Smooth muscle cell (in vitro differentiated cells): ENCODE results near the gene PCDH9. TPM values are rescaled to one million over a fixed set of nuclear protein-coding genes. Genes with fewer than 3 reads are reported as not detected.

Source experiments
- DNase-seq: peaks from one replicate; lab custom pipeline; 2025; ENCODE audit not compliant: unreplicated experiment; lab: John Stamatoyannopoulos, UW
- H2AFZ ChIP-seq: fragments of 200-600 bp; sonication (generic); 2 replicates; pipeline ENCODE4 v1.6.0; 2016; ENCODE audit warnings: antibody characterized with exemption, low read depth, mild to moderate bottlenecking
- H3F3A ChIP-seq: fragments of 200-600 bp; sonication (generic); 2 replicates; pipeline ENCODE4 v1.6.0; 2017; ENCODE audit warnings: antibody characterized with exemption, low read depth
- H3K27ac ChIP-seq: fragments of 200-600 bp; sonication (generic); 2 replicates; pipeline ENCODE4 v1.5.1; 2016; ENCODE audit warnings: low read depth, mild to moderate bottlenecking
- H3K27me3 ChIP-seq: fragments of 200-600 bp; sonication (generic); 2 replicates; pipeline ENCODE4 v1.6.1; 2016; ENCODE audit warnings: low read depth, mild to moderate bottlenecking
- H3K36me3 ChIP-seq: fragments of 200-600 bp; sonication (generic); 2 replicates; pipeline ENCODE4 v1.5.1; 2016; ENCODE audit warnings: low read depth
- H3K4me1 ChIP-seq: fragments of 200-600 bp; sonication (generic); 2 replicates; pipeline ENCODE4 v1.5.1; 2016; ENCODE audit warnings: low read depth
- H3K4me2 ChIP-seq: fragments of 200-600 bp; sonication (generic); 2 replicates; pipeline ENCODE4 v1.6.0; 2016; ENCODE audit warnings: mild to moderate bottlenecking
- H3K4me3 ChIP-seq: fragments of 200-600 bp; sonication (generic); 2 replicates; pipeline ENCODE4 v1.5.1; 2016; ENCODE audit warnings: mild to moderate bottlenecking
- H3K79me2 ChIP-seq: fragments of 200-600 bp; sonication (generic); 2 replicates; pipeline ENCODE4 v1.6.0; 2016; ENCODE audit warnings: low read depth, mild to moderate bottlenecking
- H3K9ac ChIP-seq: fragments of 200-600 bp; sonication (generic); 2 replicates; pipeline ENCODE4 v1.6.0; 2016; ENCODE audit warnings: low read depth
- H3K9me3 ChIP-seq: fragments of 200-600 bp; sonication (generic); replicated peaks from 2 replicates; pipeline ENCODE4 v1.5.1; 2016; ENCODE audit warnings: low read depth
- H4K20me1 ChIP-seq: fragments of 200-600 bp; sonication (generic); 2 replicates; pipeline ENCODE4 v1.6.0; 2016; ENCODE audit warnings: low read depth
- WGBS: methylation state at CpG from one replicate; pipeline ENCODE4 v1.1.7; 2016; ENCODE audit warnings: low lambda C conversion rate; 5-methylcytosine and 5-hydroxymethylcytosine counted together
- polyA plus RNA-seq: library from polyadenylated mRNA; unstranded; fragments of >200 nt; fragmentation: Nextera tagmentation; extraction: Ambion mirVana; gene quantifications from 2 replicates; pipeline ENCODE4 v1.2.1, GENCODE V29; 2016
- total RNA-seq: library from RNA; depleted of rRNA; stranded (reverse); fragments of >200 nt; gene quantifications from 2 replicates; pipeline ENCODE4 v1.2.3, GENCODE V29; 2014
- TF ChIP-seq, protein P1 (sequence below): fragments of 200-600 bp; sonication (generic); IDR thresholded peaks from 2 replicates; pipeline ENCODE4 v1.5.1; 2017; ENCODE audit warnings: borderline replicate concordance, mild to moderate bottlenecking, antibody characterized with exemption; ENCODE audit not compliant: insufficient read depth, poor library complexity, severe bottlenecking

The PCDH9 gene
- total and polyA plus RNA-seq, 2 experiments from 2014 or later: 0.65 to 1.9 TPM

DNA sequence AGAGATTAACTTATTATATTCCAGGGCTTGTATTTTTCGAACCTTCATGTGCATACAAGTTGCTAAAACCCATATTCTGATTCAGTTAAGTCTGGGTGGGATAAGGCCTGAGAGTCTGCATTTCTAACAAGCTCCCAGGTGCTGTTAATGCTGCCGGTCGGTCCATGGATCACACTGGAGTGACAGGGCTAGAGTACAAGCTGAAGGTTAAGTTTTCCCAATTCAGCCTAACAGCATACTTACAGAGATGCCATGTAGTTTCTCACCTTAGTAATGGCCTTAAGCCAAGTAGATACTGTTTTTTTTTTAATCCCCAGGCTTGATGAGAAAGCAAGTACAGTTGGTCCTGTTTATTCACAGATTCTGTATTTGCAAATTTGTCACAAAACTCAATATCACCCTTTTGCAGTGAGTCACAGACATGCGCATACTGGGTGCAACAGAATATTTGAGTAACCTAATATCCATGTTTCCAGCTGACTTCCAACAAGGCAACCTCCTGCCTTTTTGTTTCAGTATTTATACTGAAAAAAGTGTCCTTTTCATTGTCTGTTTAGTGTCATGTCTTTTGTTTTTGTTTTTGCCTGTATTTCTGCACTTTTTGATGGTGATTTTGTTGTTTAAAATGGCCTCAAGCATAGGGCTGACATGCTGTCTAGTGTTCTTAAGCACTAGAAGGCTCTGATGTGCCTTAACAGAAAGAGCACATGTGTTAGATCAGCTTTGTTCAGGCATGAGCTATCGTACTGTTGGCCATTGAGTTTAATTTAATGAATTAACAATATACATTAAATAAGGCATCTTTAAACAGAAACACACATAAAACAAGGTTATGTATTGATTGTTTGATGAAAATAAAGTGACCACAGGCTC, 875.0 kb downstream of the PCDH9 start:
- WGBS: 89% methylated on average over 5 of the region's 5 CpGs
- Histone ChIP-seq H3K4me2 (no peak overlapping the region), H3K9me3 (no peaks in the 10 kb centered on the region), H4K20me1 (no peaks in the 10 kb centered on the region), H3K36me3 (no peaks in the 10 kb centered on the region), H3K9ac (no peak overlapping the region), H3K79me2 (no peaks in the 10 kb centered on the region), H3K27me3 (no peaks in the 10 kb centered on the region), H2AFZ (no peak overlapping the region), H3K4me1 (no peaks in the 10 kb centered on the region), H3F3A (no peaks in the 10 kb centered on the region), H3K4me3 (no peak overlapping the region), H3K27ac (no peak overlapping the region)
- TF ChIP-seq, protein P1, sequence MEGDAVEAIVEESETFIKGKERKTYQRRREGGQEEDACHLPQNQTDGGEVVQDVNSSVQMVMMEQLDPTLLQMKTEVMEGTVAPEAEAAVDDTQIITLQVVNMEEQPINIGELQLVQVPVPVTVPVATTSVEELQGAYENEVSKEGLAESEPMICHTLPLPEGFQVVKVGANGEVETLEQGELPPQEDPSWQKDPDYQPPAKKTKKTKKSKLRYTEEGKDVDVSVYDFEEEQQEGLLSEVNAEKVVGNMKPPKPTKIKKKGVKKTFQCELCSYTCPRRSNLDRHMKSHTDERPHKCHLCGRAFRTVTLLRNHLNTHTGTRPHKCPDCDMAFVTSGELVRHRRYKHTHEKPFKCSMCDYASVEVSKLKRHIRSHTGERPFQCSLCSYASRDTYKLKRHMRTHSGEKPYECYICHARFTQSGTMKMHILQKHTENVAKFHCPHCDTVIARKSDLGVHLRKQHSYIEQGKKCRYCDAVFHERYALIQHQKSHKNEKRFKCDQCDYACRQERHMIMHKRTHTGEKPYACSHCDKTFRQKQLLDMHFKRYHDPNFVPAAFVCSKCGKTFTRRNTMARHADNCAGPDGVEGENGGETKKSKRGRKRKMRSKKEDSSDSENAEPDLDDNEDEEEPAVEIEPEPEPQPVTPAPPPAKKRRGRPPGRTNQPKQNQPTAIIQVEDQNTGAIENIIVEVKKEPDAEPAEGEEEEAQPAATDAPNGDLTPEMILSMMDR: no peak
- no peak for DNase-seq

DNA sequence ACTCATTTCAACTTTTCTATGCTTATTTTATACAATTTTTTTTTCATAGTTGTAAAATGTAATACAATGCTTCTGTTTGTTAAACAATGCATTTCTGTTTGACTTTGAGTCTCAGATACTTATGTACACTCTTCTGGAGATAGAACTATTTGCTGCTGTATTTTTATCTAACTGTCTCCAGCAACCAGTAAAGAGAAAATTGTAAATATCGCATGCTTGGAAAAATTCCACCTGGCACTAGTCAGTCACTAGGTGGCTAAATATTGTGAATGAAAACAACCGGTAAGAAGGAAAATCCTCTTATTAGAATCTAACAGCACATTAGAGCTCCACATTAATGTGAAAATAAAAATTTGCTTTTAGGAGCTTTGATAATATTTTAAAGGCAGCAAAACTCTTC, 876.5 kb downstream of the PCDH9 start:
- no peak for DNase-seq
- no peak overlapping the region for H3K4me2 ChIP-seq

DNA sequence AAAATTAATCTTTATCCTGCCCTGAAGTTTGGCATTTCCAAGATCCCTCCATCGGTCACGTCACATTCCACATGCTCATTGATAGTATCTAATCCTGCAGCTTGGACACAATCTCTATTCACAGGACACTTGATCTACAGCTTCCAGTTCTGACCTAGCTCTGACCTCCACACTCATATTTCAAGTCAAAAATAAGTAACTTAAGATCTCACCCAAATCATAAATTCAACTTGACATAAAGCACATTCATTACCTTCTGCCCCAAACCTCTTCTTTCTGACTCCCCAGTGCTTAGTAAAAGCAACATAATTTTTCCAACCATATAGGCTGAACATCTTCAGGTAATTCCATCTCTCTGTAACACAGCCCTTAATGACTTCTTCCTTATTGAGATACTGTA, 880.2 kb downstream of the PCDH9 start:
- DNase-seq: no peak
- H3K4me3 ChIP-seq: no peak overlapping the region
- H3K4me2 ChIP-seq: no peak overlapping the region
- no peaks in the 10 kb centered on the region for H3F3A ChIP-seq
- H3K79me2 ChIP-seq: no peaks in the 10 kb centered on the region
- H3K4me1 ChIP-seq: peaks cover 3% of the 10 kb centered on the region
- H3K36me3 ChIP-seq: no peaks in the 10 kb centered on the region
- TF ChIP-seq, protein P1: no peak
- H3K9me3 ChIP-seq: no peaks in the 10 kb centered on the region
- H3K9ac ChIP-seq: no peak overlapping the region
- H3K27ac ChIP-seq: no peak overlapping the region
- H4K20me1 ChIP-seq: no peaks in the 10 kb centered on the region
- H2AFZ ChIP-seq: no peak overlapping the region
- 95% methylated on average over 2 of the region's 2 CpGs for WGBS
- H3K27me3 ChIP-seq: no peaks in the 10 kb centered on the region

More for the DNA sequence above, 876.5 kb downstream of the PCDH9 start:
- Histone ChIP-seq H2AFZ (no peak overlapping the region), H3K4me1 (no peaks in the 10 kb centered on the region), H3K27me3 (no peaks in the 10 kb centered on the region), H3F3A (no peaks in the 10 kb centered on the region), H3K27ac (no peak overlapping the region), H3K4me3 (no peak overlapping the region), H3K79me2 (no peaks in the 10 kb centered on the region), H3K36me3 (no peaks in the 10 kb centered on the region), H3K9ac (no peak overlapping the region), H4K20me1 (no peaks in the 10 kb centered on the region), H3K9me3 (no peaks in the 10 kb centered on the region)
- 83% methylated on average over 2 of the region's 2 CpGs for WGBS
- TF ChIP-seq, protein P1: no peak
